HepG2 (cell line): ENCODE data around the gene TUBG2. TPM values are rescaled to one million over a fixed set of nuclear protein-coding genes. Genes with fewer than 3 reads are reported as not detected.

Source experiments
- ETV5 ChIP-seq: IDR thresholded peaks from 2 replicates; pipeline ENCODE4 v1.6.1; 2018; ENCODE audit warnings: missing biosample characterization, missing genetic modification reagents, inconsistent platforms, borderline replicate concordance
- GABPB1 ChIP-seq: IDR thresholded peaks from 2 replicates; pipeline ENCODE4 v1.6.1; 2016; ENCODE audit warnings: mild to moderate bottlenecking, missing genetic modification reagents, moderate library complexity, missing compliant biosample characterization
- KDM5A ChIP-seq: fragments of 200-600 bp; sonication (generic); IDR thresholded peaks from 2 replicates; pipeline ENCODE4 v1.7.0; 2018; ENCODE audit warnings: antibody characterized with exemption, mild to moderate bottlenecking, low read length, borderline replicate concordance
- NFIC ChIP-seq: IDR thresholded peaks from 2 replicates; pipeline ENCODE4 v1.6.1; 2012; ENCODE audit warnings: mild to moderate bottlenecking, low read length, inconsistent platforms
- ZBTB39 ChIP-seq: sonication (generic); formaldehyde crosslinking; IDR thresholded peaks from 2 replicates; pipeline ENCODE4 v1.5.0; 2020; ENCODE audit warnings: missing genetic modification reagents
- ZFYVE20 ChIP-seq: sonication (generic); formaldehyde crosslinking; IDR thresholded peaks from 2 replicates; pipeline ENCODE4 v1.8.0; 2023; ENCODE audit warnings: low read depth, mild to moderate bottlenecking, moderate library complexity, missing genetic modification reagents, borderline replicate concordance
- ZNF609 ChIP-seq: sonication (generic); formaldehyde crosslinking; IDR thresholded peaks from 2 replicates; pipeline ENCODE4 v1.4.0; 2020; ENCODE audit warnings: mild to moderate bottlenecking, missing genetic modification reagents, borderline replicate concordance
- ZNF639 ChIP-seq: conservative IDR thresholded peaks from 2 replicates; pipeline ENCODE4 v1.6.1; 2018; ENCODE audit warnings: missing genetic modification reagents
- polyA plus RNA-seq, 8 experiments: library from polyadenylated mRNA; depleted of rRNA in 3 of 8; stranded (reverse) in 7 of 8; unstranded in 1 of 8; fragments of >200 nt; fragmentation: Illumina TruSeq in 4 of 8; extraction: Trizol in 4 of 8; gene quantifications; 2 replicates each; pipeline versions ENCODE4 v1.2.1 to v1.2.3, GENCODE V29; 2011 to 2016; ENCODE audit warnings: low read depth in 4 of 8, missing spikeins in 1 of 8, mixed read lengths in 1 of 8; ENCODE audit not compliant: insufficient read depth in 1 of 8
- total RNA-seq, 5 experiments: library from RNA; depleted of rRNA; stranded (reverse); fragments of >200 nt; fragmentation: Illumina TruSeq; extraction: Trizol; gene quantifications; 2 replicates each; pipeline ENCODE4 v1.2.3, GENCODE V29; 2016; ENCODE audit warnings: low read depth in 1 of 5

Gene TUBG2
- total and polyA plus RNA-seq, 2 of the 13 experiments (the other 11 are each of a cell fraction or from before 2014, with no cell fraction given), result 16.0 to 42.3 TPM

GRCh38 chr17:42702446-42702845, 43.4 kb downstream of the TUBG2 start (continued):
- TF ChIP-seq KDM5A, result no peak
- no peak for TF ChIP-seq ZFYVE20
- TF ChIP-seq ZBTB39, result no peak
- no peak for TF ChIP-seq ZNF609 (CRISPR knock-in tag)
- TF ChIP-seq NFIC, result no peak
- TF ChIP-seq ZNF639 (CRISPR knock-in tag), result no peak
- TF ChIP-seq GABPB1 (CRISPR knock-in tag), result no peak
- no peak for TF ChIP-seq ETV5 (CRISPR knock-in tag)
